ENCODE results near the gene DSG4.

GRCh38 chr18:31382107-31382506, 5.5 kb downstream of the DSG4 start:
- TF ChIP-seq, protein P1, sequence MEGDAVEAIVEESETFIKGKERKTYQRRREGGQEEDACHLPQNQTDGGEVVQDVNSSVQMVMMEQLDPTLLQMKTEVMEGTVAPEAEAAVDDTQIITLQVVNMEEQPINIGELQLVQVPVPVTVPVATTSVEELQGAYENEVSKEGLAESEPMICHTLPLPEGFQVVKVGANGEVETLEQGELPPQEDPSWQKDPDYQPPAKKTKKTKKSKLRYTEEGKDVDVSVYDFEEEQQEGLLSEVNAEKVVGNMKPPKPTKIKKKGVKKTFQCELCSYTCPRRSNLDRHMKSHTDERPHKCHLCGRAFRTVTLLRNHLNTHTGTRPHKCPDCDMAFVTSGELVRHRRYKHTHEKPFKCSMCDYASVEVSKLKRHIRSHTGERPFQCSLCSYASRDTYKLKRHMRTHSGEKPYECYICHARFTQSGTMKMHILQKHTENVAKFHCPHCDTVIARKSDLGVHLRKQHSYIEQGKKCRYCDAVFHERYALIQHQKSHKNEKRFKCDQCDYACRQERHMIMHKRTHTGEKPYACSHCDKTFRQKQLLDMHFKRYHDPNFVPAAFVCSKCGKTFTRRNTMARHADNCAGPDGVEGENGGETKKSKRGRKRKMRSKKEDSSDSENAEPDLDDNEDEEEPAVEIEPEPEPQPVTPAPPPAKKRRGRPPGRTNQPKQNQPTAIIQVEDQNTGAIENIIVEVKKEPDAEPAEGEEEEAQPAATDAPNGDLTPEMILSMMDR (IDR thresholded peaks at IDR 0.05) = no peak
- TF ChIP-seq POLR2A (IDR thresholded peaks at IDR 0.05) = no peak

Measured in testis (tissue), 2 donors.